HEK293 (cell line): ENCODE data around the gene BHLHA9.

Source experiments
- CTCF ChIA-PET: fragments of 350-600 bp; formaldehyde crosslinking; extraction: SDS; loops from one replicate; lab custom pipeline; 2021; ENCODE audit warnings: antibody characterized with exemption; lab: Yijun Ruan, JAX
- POLR2A ChIA-PET: fragments of 300-600 bp; formaldehyde crosslinking; extraction: SDS; loops from one replicate; lab custom pipeline; 2020; ENCODE audit warnings: antibody characterized with exemption, inconsistent platforms; lab: Yijun Ruan, JAX
- H3K27ac ChIP-seq: fragments of 200-500 bp; sonication (Bioruptor generic); 2 replicates; pipeline ENCODE4 v1.5.1; 2014; ENCODE audit warnings: low read depth, low read length, control low read depth, inconsistent platforms; ENCODE audit errors: extremely low read depth
- H3K36me3 ChIP-seq, 2 experiments: fragments of 200-500 bp in 1 of 2; sonication (Bioruptor generic) in 1 of 2; 1 replicate in 1 of 2; 2 replicates in 1 of 2; pipeline ENCODE4 v1.5.1; 2014 to 2017; ENCODE audit warnings: inconsistent platforms in 2 of 2, low read length in 2 of 2; ENCODE audit not compliant: control insufficient read depth in 2 of 2, insufficient read depth in 1 of 2
- H3K4me1 ChIP-seq: fragments of 200-500 bp; sonication (Bioruptor generic); 2 replicates; pipeline ENCODE4 v1.5.1; 2014; ENCODE audit warnings: mild to moderate bottlenecking, low read length, inconsistent platforms; ENCODE audit not compliant: control insufficient read depth, insufficient read depth
- H3K4me3 ChIP-seq: 2 replicates; pipeline ENCODE4 v1.5.1; 2011; ENCODE audit warnings: low read depth, mild to moderate bottlenecking, control low read depth, low read length, moderate library complexity
- H3K9me3 ChIP-seq: fragments of 200-500 bp; sonication (Bioruptor generic); 2 replicates; pipeline ENCODE4 v1.5.1; 2014; ENCODE audit warnings: low read depth, low read length, inconsistent platforms; ENCODE audit not compliant: control insufficient read depth, insufficient read depth
- BCL6B ChIP-seq: fragments of 450-650 bp; formaldehyde crosslinking; IDR thresholded peaks from 2 replicates; pipeline ENCODE4 v1.5.1; 2017; ENCODE audit warnings: missing biosample characterization, missing genetic modification characterization
- GLIS1 ChIP-seq: fragments of 450-650 bp; formaldehyde crosslinking; IDR thresholded peaks from 2 replicates; pipeline ENCODE4 v1.5.1; 2016; ENCODE audit warnings: missing biosample characterization, missing genetic modification characterization
- GLIS2 ChIP-seq: fragments of 450-650 bp; formaldehyde crosslinking; IDR thresholded peaks from 2 replicates; pipeline ENCODE4 v1.5.1; 2016; ENCODE audit warnings: missing biosample characterization, missing genetic modification characterization
- ZBTB26 ChIP-seq: fragments of 450-650 bp; formaldehyde crosslinking; optimal IDR thresholded peaks from 2 replicates; pipeline ENCODE3; 2016; ENCODE audit warnings: missing biosample characterization, mild to moderate bottlenecking, missing genetic modification characterization
- ZBTB48 ChIP-seq: fragments of 450-650 bp; formaldehyde crosslinking; IDR thresholded peaks from 2 replicates; pipeline ENCODE4 v1.5.1; 2016; ENCODE audit warnings: missing biosample characterization, missing genetic modification characterization
- ZEB2 ChIP-seq: fragments of 450-650 bp; formaldehyde crosslinking; IDR thresholded peaks from 2 replicates; pipeline ENCODE4 v1.5.1; 2016; ENCODE audit warnings: missing biosample characterization, missing genetic modification characterization
- ZIC2 ChIP-seq: fragments of 450-650 bp; formaldehyde crosslinking; IDR thresholded peaks from 2 replicates; pipeline ENCODE4 v1.5.1; 2016; ENCODE audit warnings: missing biosample characterization, missing genetic modification characterization
- ZNF10 ChIP-seq: fragments of 450-650 bp; formaldehyde crosslinking; IDR thresholded peaks from 2 replicates; pipeline ENCODE4 v1.5.1; 2017; ENCODE audit warnings: missing biosample characterization, missing genetic modification characterization
- ZNF133 ChIP-seq: fragments of 450-650 bp; formaldehyde crosslinking; IDR thresholded peaks from 2 replicates; pipeline ENCODE4 v1.5.1; 2016; ENCODE audit warnings: missing biosample characterization, missing genetic modification characterization
- ZNF146 ChIP-seq: fragments of 450-650 bp; formaldehyde crosslinking; IDR thresholded peaks from 2 replicates; pipeline ENCODE4 v1.5.1; 2016; ENCODE audit warnings: missing biosample characterization, missing genetic modification characterization
- ZNF366 ChIP-seq: fragments of 450-650 bp; formaldehyde crosslinking; conservative IDR thresholded peaks from 2 replicates; pipeline ENCODE4 v1.5.1; 2016; ENCODE audit warnings: missing biosample characterization, missing genetic modification characterization
- ZNF423 ChIP-seq: fragments of 450-650 bp; formaldehyde crosslinking; IDR thresholded peaks from 2 replicates; pipeline ENCODE4 v1.5.1; 2016; ENCODE audit warnings: missing biosample characterization, missing genetic modification characterization
- ZNF600 ChIP-seq: fragments of 450-650 bp; formaldehyde crosslinking; IDR thresholded peaks from 2 replicates; pipeline ENCODE4 v1.5.1; 2016; ENCODE audit warnings: missing biosample characterization, missing genetic modification characterization
- ZNF610 ChIP-seq: fragments of 450-650 bp; formaldehyde crosslinking; IDR thresholded peaks from 2 replicates; pipeline ENCODE4 v1.5.1; 2016; ENCODE audit warnings: missing biosample characterization, missing genetic modification characterization, borderline replicate concordance
- ZNF654 ChIP-seq: fragments of 450-650 bp; formaldehyde crosslinking; IDR thresholded peaks from 2 replicates; pipeline ENCODE4 v1.5.1; 2016; ENCODE audit warnings: low read depth, missing biosample characterization, missing genetic modification characterization
- ZNF660 ChIP-seq: fragments of 450-650 bp; IDR thresholded peaks from 2 replicates; pipeline ENCODE4 v1.5.1; 2018; ENCODE audit warnings: missing biosample characterization, mild to moderate bottlenecking, missing genetic modification characterization
- ZNF664 ChIP-seq: fragments of 450-650 bp; formaldehyde crosslinking; IDR thresholded peaks from 2 replicates; pipeline ENCODE4 v1.5.1; 2016; ENCODE audit warnings: missing biosample characterization, missing genetic modification characterization
- ZNF777 ChIP-seq: fragments of 450-650 bp; formaldehyde crosslinking; IDR thresholded peaks from 2 replicates; pipeline ENCODE4 v1.5.1; 2017; ENCODE audit warnings: missing biosample characterization, missing genetic modification characterization, borderline replicate concordance
- TF ChIP-seq, protein P1 (sequence below): fragments of 450-650 bp; formaldehyde crosslinking; IDR thresholded peaks from 2 replicates; pipeline ENCODE4 v1.5.1; 2016; ENCODE audit warnings: missing biosample characterization, missing genetic modification characterization
- TF ChIP-seq, protein P2 (sequence below): fragments of 450-650 bp; formaldehyde crosslinking; IDR thresholded peaks from 2 replicates; pipeline ENCODE4; 2016; ENCODE audit warnings: missing biosample characterization, missing genetic modification characterization
- TF ChIP-seq, protein P3 (sequence below): fragments of 450-650 bp; formaldehyde crosslinking; IDR thresholded peaks from 2 replicates; pipeline ENCODE4 v1.5.1; 2017; ENCODE audit warnings: missing biosample characterization, missing genetic modification characterization

The BHLHA9 gene

GRCh38 chr17:1227917-1228780 is 42.1 kb upstream of the BHLHA9 start (continued):
- TF ChIP-seq ZNF146 (tag by site-specific recombination) (no peak), ZBTB26 (peak; percentile 51), ZBTB48 (tag by site-specific recombination) (no peak; the same call in none of the 2 replicates), ZNF610 (tag by site-specific recombination) (no peak), ZNF660 (tag by site-specific recombination) (no peak), ZEB2 (tag by site-specific recombination) (peak; percentile 49; the same call in 1 of the 2 replicates), ZNF654 (tag by site-specific recombination) (no peak), ZNF366 (tag by site-specific recombination) (peak; percentile 27; the same call in 1 of the 2 replicates), BCL6B (tag by site-specific recombination) (peak; percentile 83), ZNF10 (tag by site-specific recombination) (no peak)

DNA sequence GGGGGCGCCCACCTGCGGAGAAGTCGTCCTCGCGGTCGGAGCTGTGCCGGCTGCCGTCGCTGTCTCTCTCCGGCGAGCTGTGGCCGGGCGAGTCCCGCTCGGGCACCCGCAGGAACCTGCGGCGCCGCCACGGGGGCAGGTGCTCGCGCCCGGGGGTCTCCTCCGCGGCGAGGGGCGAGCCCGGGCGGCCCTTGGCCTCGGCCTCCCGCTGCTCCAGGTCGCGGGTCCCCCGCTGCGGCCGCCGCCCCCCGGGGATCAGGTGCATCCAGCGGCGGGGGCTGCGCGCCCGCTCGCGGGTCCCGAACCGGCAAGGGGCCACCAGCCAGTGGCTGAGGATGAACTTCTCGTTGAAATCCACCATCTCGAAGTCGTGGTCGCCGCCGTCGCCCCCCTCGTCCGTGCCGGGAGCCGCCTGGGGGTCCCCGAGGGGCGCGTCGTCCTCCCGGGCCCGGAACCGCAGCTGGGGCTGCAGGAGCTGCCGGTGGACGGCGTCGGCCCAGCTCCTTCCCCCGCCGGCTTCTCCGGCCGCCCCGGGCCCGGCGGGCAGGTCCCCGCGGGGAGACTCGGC is 41.4 kb upstream of the BHLHA9 start:
- no peaks in the 10 kb centered on the region for H3K9me3 ChIP-seq
- ChIA-PET CTCF (interaction anchor here (0.6 to 1.5 kb wide), 6 partner anchors 10 to 424 kb away, joined by 3 to 5 read pairs (median 4); no protein-coding TSS in a partner anchor), POLR2A (interaction anchor here (0.9 to 1.8 kb wide), 12 partner anchors 8 to 118 kb away, joined by 3 to 7 read pairs (median 4); no protein-coding TSS in a partner anchor)
- TF ChIP-seq GLIS1 (tag by site-specific recombination) (peak; percentile 43; the same call in 1 of the 2 replicates), GLIS2 (tag by site-specific recombination) (peak; percentile 64; the same call in 1 of the 2 replicates), ZNF600 (tag by site-specific recombination) (no peak), ZNF423 (tag by site-specific recombination) (0 out of 2 replicates have a peak, but pooled peaks have one; percentile 26), ZIC2 (tag by site-specific recombination) (peak; percentile 6; the same call in 1 of the 2 replicates)
- TF ChIP-seq, all 188 proteins: peak for 4
- H3K36me3 ChIP-seq, result peaks cover 0 to 14% of the 10 kb centered on the region in 2 experiments; a peak in 2 of 3 replicates
- peaks cover 6% of the 10 kb centered on the region for H3K4me1 ChIP-seq
- H3K4me3 ChIP-seq, result peak overlapping the region; percentile 67
- H3K27ac ChIP-seq, result peak overlapping the region; percentile 90

DNA sequence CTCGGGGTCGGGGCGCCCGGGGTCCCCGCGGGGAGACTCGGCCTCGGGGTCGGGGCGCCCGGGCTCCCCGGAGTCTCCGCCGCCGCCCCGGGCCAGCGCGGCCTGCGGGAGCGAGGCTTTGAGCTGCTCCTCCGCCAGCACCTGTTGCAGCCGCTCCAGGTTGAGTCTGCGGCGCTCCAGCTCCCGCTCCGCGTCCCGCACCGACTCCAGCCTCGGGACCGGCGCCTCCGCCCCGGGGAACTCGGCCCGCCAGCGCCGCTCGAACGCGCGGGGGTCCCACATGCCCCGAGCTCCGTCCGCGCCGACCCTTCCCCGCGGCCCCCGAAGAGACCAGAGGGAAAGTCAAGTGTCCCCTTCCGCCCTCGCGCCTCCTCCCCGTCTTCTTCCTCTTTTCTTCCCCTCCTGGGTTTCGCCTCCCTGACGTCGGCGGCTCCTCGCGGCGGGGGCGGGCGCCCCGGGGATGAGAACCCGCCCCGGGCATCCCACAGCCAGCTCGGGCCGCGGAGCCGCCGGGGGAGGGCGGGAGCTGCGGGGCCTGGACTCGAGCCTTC is 40.8 kb upstream of the BHLHA9 start:
- H3K27ac ChIP-seq, result peak overlapping the region; percentile 90
- H3K4me3 ChIP-seq, result peak overlapping the region; percentile 67
- H3K9me3 ChIP-seq, result no peaks in the 10 kb centered on the region
- CTCF ChIA-PET, result interaction anchor here (0.6 to 1.5 kb wide), 6 partner anchors 11 to 311 kb away, joined by 3 to 5 read pairs (median 4); no protein-coding TSS in a partner anchor
- H3K36me3 ChIP-seq, result peaks cover 0 to 14% of the 10 kb centered on the region in 2 experiments; a peak in 2 of 3 replicates
- H3K4me1 ChIP-seq, result peaks cover 6% of the 10 kb centered on the region
- POLR2A ChIA-PET, result interaction anchor here (0.9 to 1.9 kb wide), 10 partner anchors 8 to 119 kb away, joined by 3 to 7 read pairs (median 4); no protein-coding TSS in a partner anchor
- 0 out of 2 replicates have a peak, but pooled peaks have one; percentile 26 for TF ChIP-seq ZNF366 (tag by site-specific recombination)
- TF ChIP-seq, protein P1, sequence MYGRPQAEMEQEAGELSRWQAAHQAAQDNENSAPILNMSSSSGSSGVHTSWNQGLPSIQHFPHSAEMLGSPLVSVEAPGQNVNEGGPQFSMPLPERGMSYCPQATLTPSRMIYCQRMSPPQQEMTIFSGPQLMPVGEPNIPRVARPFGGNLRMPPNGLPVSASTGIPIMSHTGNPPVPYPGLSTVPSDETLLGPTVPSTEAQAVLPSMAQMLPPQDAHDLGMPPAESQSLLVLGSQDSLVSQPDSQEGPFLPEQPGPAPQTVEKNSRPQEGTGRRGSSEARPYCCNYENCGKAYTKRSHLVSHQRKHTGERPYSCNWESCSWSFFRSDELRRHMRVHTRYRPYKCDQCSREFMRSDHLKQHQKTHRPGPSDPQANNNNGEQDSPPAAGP (tag by site-specific recombination), result 0 out of 2 replicates have a peak, but pooled peaks have one; percentile 19
- TF ChIP-seq ZNF664 (tag by site-specific recombination), result no peak
- TF ChIP-seq, protein P2, sequence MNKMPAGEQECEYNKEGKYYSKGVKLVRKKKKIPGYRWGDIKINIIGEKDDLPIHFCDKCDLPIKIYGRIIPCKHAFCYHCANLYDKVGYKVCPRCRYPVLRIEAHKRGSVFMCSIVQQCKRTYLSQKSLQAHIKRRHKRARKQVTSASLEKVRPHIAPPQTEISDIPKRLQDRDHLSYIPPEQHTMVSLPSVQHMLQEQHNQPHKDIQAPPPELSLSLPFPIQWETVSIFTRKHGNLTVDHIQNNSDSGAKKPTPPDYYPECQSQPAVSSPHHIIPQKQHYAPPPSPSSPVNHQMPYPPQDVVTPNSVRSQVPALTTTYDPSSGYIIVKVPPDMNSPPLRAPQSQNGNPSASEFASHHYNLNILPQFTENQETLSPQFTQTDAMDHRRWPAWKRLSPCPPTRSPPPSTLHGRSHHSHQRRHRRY (tag by site-specific recombination), result no peak
- 0 out of 2 replicates have a peak, but pooled peaks have one; percentile 19 for TF ChIP-seq ZNF777 (tag by site-specific recombination)
- TF ChIP-seq ZBTB26, result peak; percentile 87
- TF ChIP-seq ZNF133 (tag by site-specific recombination), result no peak
- TF ChIP-seq, protein P3, sequence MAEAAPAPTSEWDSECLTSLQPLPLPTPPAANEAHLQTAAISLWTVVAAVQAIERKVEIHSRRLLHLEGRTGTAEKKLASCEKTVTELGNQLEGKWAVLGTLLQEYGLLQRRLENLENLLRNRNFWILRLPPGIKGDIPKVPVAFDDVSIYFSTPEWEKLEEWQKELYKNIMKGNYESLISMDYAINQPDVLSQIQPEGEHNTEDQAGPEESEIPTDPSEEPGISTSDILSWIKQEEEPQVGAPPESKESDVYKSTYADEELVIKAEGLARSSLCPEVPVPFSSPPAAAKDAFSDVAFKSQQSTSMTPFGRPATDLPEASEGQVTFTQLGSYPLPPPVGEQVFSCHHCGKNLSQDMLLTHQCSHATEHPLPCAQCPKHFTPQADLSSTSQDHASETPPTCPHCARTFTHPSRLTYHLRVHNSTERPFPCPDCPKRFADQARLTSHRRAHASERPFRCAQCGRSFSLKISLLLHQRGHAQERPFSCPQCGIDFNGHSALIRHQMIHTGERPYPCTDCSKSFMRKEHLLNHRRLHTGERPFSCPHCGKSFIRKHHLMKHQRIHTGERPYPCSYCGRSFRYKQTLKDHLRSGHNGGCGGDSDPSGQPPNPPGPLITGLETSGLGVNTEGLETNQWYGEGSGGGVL (tag by site-specific recombination), result peak; percentile 93
